DND-41 (cell line): Measurements from ENCODE around the gene PRSS2.

Experiments used
- EZH2 ChIP-seq: IDR thresholded peaks from 3 replicates; pipeline ENCODE4 v1.6.1; 2012; ENCODE audit warnings: borderline replicate concordance, low read depth, mild to moderate bottlenecking, moderate library complexity, low read length, inconsistent platforms; ENCODE audit not compliant: severe bottlenecking
- TF ChIP-seq, protein P1 (sequence below): IDR thresholded peaks from 2 replicates; pipeline ENCODE4 v1.5.1; 2012; ENCODE audit warnings: borderline replicate concordance, low read length, moderate library complexity, mild to moderate bottlenecking; ENCODE audit not compliant: poor library complexity, severe bottlenecking; ENCODE audit errors: extremely low read depth

DNA sequence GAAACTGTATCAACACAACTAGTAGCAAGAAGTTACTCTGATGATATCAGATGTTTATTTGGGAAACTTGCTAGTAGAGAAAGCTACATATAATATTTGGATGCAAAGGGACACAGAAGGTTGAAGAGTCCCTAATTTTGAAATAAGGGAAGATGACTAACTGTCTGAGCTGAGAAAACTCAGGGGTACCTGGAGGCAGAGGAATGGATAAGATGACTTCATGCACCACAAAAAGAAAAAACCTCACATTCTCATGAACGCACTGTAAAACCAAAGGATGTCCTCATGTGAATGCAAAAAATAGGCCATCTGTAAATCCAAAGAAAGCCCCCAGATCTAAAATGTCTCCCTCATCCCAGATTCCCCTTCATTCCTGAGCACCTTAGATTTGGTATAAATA is 29.3 kb downstream of the PRSS2 start:
- no peak for TF ChIP-seq EZH2
- TF ChIP-seq, protein P1, sequence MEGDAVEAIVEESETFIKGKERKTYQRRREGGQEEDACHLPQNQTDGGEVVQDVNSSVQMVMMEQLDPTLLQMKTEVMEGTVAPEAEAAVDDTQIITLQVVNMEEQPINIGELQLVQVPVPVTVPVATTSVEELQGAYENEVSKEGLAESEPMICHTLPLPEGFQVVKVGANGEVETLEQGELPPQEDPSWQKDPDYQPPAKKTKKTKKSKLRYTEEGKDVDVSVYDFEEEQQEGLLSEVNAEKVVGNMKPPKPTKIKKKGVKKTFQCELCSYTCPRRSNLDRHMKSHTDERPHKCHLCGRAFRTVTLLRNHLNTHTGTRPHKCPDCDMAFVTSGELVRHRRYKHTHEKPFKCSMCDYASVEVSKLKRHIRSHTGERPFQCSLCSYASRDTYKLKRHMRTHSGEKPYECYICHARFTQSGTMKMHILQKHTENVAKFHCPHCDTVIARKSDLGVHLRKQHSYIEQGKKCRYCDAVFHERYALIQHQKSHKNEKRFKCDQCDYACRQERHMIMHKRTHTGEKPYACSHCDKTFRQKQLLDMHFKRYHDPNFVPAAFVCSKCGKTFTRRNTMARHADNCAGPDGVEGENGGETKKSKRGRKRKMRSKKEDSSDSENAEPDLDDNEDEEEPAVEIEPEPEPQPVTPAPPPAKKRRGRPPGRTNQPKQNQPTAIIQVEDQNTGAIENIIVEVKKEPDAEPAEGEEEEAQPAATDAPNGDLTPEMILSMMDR: no peak
